GM13977 (cell line): Measurements from ENCODE around the gene CX3CR1.

ENCODE experiments used
- DNase-seq: peaks from one replicate; pipeline ENCODE4 v3.0.0; 2012; ENCODE audit warnings: low spot score
- CTCF ChIP-seq: IDR thresholded peaks from 2 replicates; pipeline ENCODE4 v1.5.1; 2012; ENCODE audit warnings: mild to moderate bottlenecking, control low read depth; ENCODE audit not compliant: insufficient read depth; ENCODE audit errors: extremely low read depth, missing control alignments
- in situ Hi-C: fragments of 300-500 bp; cut with MboI; formaldehyde crosslinking; loops from one replicate; pipeline ENCODE4 v1.12.0; 2022; ENCODE audit warnings: low sequenced_read_pairs, low pct_unique_long_range_greater_than_20kb, mixed read lengths, inconsistent platforms; ENCODE audit not compliant: unreplicated experiment

Gene CX3CR1

DNA sequence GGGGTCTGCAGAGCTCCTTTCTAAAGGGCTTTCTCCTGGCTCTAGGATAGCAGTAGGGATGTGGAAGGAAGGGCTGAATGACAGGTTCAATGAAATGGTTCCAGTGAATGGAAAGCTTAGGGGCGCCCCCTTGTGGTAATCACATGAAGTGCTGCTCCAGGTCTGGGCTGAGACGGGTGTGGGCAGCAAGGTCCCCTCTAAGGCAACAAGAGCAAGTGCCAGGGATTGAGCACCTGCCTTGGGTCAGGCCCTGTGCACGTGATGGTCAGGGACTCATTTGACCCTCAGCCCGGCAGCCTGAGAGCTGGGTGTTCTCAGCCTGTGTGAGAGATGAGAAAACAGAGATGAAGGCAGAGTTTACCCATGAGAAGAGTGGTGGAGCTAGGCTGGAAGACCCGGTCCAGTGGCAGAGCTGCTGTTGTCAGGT is 12.1 kb upstream of the CX3CR1 start:
- DNase-seq = peak; percentile 65
- in situ Hi-C loops = no loop called here
- peak; percentile 91 for TF ChIP-seq CTCF

DNA sequence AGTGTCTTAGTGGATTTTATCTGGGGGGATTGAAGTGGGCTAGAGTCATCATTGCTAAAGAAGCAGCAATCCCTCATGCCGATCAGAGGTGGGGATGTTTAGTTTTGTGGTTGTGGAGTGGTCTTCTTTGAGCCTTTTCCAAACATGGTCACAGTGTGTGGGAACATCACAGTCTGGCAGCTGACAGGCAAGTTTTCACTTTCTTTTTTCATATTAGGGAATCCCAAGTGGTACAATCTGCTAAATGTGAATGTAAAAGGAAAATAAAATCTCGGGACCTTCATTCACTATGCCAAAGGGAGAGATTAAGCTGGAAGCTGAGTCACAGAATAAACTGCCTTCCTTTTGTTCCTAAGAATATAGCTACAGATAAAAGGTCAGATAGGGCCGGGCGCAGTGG is 10.4 kb upstream of the CX3CR1 start:
- in situ Hi-C loops = no loop called here
- no peak for TF ChIP-seq CTCF
- DNase-seq = no peak

DNA sequence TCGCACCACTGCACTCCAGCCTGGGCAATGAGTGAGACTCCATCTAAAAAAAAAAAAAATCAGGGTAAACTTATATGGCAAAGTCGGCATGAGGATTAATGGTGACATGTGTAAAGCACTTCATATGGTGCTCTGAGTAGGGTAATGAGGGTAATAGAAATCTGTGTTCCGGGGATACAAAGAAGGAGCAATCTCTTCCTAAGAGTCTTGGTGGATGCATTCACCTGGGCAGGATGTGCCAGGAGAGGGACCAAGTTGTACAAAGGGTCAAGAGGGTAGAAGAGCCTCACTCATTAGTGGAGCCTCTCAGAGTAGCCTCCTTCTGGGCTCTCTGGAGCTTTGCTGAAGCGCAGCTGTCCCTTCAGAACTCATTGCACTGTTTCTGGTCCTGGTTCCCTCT is 9.3 kb upstream of the CX3CR1 start:
- no peak for DNase-seq
- in situ Hi-C loops = loop anchor here (5.0 kb wide), 1 partner anchor 97 kb away; the partner anchor contains the start of gene XIRP1
- TF ChIP-seq CTCF = no peak

- DNase-seq = peak; percentile 95
- in situ Hi-C loops = loop anchor here (5.0 kb wide), 1 partner anchor 96 kb away; the partner anchor contains the start of gene XIRP1
Observed at GRCh38 chr3:39288300-39288808, 8.5 kb upstream of the CX3CR1 start.

DNA sequence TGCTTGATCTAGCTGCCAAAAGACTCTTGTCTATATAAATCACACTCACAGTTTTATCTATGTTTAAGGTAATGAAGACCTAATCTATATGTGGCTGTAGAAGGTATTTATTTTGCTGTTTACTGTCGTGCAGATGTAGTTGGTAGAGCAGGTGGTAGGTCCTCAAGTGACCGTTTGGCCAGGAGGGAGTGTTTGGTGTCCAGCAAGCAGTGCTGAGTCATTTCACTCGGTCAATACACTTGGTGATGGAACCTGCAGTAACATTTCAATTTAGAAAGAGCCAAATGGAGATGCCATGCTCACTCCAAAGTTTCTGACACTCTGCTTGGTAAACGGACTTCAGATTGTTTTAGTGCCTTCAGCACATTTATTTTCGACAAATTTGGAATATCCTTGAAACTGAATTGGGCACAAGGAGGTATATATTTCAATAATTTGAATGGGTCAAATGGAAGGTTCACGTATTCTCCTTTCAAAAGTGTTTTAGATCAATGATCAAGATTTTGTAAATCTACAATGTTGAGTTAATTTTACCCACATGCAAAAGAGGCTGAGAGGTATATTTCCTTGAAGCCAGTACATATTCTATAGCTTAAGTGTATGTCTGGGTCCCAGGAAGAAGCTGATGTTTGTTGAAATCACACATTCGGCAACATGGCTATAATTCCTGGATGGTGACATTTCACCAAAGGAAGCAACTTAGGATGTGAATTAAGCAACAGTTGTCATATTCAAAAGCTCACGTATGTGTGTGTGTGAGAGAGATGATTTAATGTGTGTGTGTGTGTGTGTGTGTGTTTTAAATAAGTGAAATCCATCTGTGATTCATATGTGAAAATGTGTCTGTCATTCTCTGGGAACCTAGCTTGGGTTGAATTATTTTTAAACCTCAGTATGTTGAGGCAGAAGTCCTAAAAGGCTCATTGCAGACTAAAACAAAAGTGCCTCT is 7.7 kb upstream of the CX3CR1 start:
- in situ Hi-C loops = loop anchor here (5.0 kb wide), 1 partner anchor 95 kb away; the partner anchor contains the start of gene XIRP1
- no peak for DNase-seq
- TF ChIP-seq CTCF = no peak

More at GRCh38 chr3:39288300-39288808, 8.5 kb upstream of the CX3CR1 start:
- TF ChIP-seq CTCF = peak; percentile 96

GRCh38 chr3:39286771-39287170 is 6.9 kb upstream of the CX3CR1 start:
- TF ChIP-seq CTCF = no peak
- in situ Hi-C loops = loop anchor here (5.0 kb wide), 1 partner anchor 94 kb away; the partner anchor contains the start of gene XIRP1
- DNase-seq = no peak
